ENCODE results near the gene FCN3.
A peak's percentile ranks its signal among the peaks of the same experiment; 100 is the strongest.

Gene FCN3

DNA sequence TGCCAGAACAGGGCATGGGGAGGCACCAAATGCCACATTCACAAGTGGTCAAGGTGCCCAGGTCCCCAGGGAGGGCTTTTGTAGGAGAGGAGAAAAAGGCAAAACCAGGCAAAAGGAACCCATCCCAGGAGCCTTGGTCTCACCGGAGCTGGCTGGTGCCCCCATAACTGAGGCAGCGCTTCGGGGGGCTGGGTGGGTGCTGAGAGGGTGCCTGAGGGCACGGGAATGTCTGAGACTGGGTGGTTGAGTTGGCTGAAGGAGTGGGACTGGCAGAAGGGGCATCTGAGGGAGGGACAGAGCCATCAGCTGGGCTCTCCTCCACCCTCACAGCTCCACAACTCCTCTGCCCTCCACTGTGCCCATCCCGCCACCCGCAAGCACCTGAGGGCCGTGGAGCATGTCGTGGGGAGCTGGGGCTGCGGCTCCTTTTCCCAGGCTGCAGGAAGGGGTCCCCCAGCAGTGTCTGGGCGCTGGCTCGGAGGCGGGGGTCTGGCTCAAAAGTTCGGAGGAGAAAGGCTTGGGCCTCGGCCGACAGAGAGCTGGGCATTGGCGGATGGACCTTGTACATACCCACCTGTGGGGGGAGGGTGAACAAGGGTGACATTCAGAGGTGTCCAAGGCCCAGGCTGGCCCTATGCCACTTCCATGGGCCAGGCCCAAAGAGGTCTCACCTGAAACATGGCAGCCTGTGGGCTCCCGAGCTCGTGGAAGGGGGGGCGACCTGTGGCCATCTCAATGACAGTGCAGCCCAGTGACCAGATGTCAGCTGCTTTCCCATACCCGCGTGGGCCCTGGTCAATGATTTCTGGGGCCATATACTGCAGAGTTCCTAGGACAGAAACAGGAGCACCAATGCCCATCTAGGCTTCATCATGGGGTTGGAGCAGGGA is 16.3 kb downstream of the FCN3 start:
- no peak for DNase-seq (ENCODE audit: low spot score)
- TF ChIP-seq, protein P1, sequence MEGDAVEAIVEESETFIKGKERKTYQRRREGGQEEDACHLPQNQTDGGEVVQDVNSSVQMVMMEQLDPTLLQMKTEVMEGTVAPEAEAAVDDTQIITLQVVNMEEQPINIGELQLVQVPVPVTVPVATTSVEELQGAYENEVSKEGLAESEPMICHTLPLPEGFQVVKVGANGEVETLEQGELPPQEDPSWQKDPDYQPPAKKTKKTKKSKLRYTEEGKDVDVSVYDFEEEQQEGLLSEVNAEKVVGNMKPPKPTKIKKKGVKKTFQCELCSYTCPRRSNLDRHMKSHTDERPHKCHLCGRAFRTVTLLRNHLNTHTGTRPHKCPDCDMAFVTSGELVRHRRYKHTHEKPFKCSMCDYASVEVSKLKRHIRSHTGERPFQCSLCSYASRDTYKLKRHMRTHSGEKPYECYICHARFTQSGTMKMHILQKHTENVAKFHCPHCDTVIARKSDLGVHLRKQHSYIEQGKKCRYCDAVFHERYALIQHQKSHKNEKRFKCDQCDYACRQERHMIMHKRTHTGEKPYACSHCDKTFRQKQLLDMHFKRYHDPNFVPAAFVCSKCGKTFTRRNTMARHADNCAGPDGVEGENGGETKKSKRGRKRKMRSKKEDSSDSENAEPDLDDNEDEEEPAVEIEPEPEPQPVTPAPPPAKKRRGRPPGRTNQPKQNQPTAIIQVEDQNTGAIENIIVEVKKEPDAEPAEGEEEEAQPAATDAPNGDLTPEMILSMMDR (IDR thresholded peaks at IDR 0.05; ENCODE audit: borderline replicate concordance, control extremely low read depth, extremely low read depth, insufficient read depth, missing control alignments) = no peak
- in situ Hi-C loops (cut with MboI; ENCODE audit: low sequenced_read_pairs, unreplicated experiment) = no loop called here

DNA sequence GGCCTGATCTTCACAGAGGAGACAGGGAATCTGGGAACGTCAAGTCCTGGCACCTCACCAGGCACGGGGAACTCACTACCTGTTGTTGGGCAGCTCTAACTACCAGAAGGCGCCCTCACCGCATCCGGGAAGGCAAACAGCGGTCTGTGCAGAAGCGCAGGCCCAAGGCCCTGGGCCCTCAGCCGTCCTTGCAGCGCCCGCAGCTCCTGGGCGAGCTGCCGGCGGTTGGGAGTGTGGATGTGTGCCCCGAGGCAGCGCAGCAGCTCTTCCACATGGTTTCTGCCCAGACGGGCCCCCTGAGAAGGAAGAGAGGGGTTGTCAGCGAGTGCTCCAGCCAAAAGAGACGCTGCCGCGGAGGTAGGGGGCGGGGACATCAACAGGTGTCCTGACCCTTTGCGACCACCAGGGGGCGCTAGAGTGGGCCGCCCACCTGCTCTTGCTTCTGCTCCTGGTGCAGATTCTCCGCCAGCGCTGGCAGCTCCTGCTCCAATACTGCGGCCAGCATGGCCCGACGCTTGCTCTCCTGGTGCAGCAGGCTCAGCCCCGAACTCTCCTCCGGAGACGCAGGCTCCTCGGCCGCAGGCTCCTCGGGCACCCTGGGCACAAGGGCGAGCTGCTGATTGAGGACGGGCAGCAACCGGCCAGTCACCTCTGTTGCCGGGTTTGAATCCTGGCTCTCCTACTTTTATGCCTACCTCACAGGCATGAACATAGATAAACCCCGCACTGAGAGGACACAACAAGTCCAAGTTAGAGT is 17.2 kb downstream of the FCN3 start:
- TF ChIP-seq, protein P1 (IDR thresholded peaks at IDR 0.05; ENCODE audit: borderline replicate concordance, control extremely low read depth, extremely low read depth, insufficient read depth, missing control alignments) = peak; percentile 92
- in situ Hi-C loops (cut with MboI; ENCODE audit: low sequenced_read_pairs, unreplicated experiment) = no loop called here
- DNase-seq (ENCODE audit: low spot score) = peak; percentile 97

DNA sequence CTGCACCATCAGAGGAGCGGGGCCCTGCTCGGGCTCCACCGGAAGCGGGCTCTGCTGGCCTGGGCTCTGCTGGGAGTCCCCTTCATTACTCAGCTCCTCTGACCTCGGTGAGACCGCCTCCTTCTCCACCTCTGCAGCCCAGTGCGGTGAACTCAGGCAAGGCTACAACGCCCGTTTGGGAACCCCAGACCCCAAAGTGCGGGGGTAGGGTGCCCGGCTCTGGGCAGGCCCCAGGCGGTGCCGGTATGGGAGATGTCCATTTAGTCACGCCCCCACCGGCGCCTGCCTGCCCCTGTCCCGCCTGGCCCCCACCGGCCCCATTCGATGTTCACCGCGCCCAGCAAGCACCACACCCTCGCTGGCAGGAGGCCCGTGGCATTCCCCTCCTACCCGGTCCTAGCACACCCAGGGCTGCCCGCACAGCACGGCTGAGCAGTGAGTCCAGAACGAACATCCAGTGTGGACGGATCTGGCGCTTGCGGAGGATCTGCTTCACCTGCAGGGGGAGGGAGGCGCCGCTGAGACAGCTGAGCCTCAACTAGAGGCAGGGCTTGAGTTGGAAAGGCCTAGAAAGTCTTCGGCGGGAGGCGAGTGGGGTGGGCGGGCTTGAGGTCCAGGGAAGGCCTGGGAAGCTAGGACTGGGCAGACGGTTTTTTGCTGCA is 17.9 kb downstream of the FCN3 start:
- no peak for DNase-seq (ENCODE audit: low spot score)
- in situ Hi-C loops (cut with MboI; ENCODE audit: low sequenced_read_pairs, unreplicated experiment) = no loop called here

DNA sequence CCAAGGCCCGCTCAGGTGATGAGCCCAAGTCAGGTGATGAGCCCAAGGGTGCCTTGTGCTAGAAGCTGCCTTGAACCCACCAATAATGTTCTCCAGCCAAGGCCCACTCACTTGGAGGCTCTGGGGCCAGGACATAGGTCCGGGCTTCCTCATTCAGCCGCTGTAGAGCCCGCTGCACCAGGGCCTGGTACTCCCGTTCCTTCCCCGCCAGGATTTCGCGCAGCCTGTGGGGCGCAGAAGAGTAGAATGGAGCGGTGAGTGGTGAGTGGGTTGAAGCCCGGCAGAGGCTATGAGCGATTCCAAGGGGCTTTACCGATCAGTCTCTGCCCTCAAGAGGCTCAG is 18.4 kb downstream of the FCN3 start:
- TF ChIP-seq, protein P1 (IDR thresholded peaks at IDR 0.05; ENCODE audit: borderline replicate concordance, control extremely low read depth, extremely low read depth, insufficient read depth, missing control alignments) = no peak
- in situ Hi-C loops (cut with MboI; ENCODE audit: low sequenced_read_pairs, unreplicated experiment) = no loop called here
- no peak for DNase-seq (ENCODE audit: low spot score)

More for the DNA sequence above, 17.9 kb downstream of the FCN3 start:
- TF ChIP-seq, protein P1 (IDR thresholded peaks at IDR 0.05; ENCODE audit: borderline replicate concordance, control extremely low read depth, extremely low read depth, insufficient read depth, missing control alignments) = no peak

DNA sequence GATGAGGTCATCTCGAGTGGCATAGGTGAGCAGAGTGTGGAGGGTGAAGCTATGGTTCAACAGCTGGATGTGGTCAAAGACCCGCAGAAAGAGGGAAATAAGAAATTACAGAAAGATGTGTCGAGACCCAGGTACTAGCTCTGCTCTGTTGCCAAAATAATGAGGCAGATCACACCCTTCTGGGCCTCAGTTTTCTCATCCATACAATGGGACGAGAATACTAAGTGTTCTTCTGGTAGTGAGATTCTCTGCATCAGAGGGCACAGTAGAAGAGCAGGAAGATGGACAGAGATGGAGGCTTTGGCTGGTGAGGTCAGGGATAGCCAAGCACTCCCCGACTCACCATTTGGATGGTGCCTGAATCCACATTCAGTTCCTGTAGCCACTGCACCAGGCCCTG is 18.9 kb downstream of the FCN3 start:
- DNase-seq (ENCODE audit: low spot score) = no peak
- TF ChIP-seq, protein P1 (IDR thresholded peaks at IDR 0.05; ENCODE audit: borderline replicate concordance, control extremely low read depth, extremely low read depth, insufficient read depth, missing control alignments) = no peak
- in situ Hi-C loops (cut with MboI; ENCODE audit: low sequenced_read_pairs, unreplicated experiment) = no loop called here

- TF ChIP-seq, protein P1 (IDR thresholded peaks at IDR 0.05; ENCODE audit: borderline replicate concordance, control extremely low read depth, extremely low read depth, insufficient read depth, missing control alignments) = no peak
- in situ Hi-C loops (cut with MboI; ENCODE audit: low sequenced_read_pairs, unreplicated experiment) = no loop called here
- no peak for DNase-seq (ENCODE audit: low spot score)
These were observed 21.0 kb downstream of the FCN3 start for GRCh38 chr1:27353629-27354028.
